ENCODE measurements around the gene TRMT11.

GRCh38 chr6:126060400-126060799 is 74.1 kb downstream of the TRMT11 start:
- TF ChIP-seq, protein P1, sequence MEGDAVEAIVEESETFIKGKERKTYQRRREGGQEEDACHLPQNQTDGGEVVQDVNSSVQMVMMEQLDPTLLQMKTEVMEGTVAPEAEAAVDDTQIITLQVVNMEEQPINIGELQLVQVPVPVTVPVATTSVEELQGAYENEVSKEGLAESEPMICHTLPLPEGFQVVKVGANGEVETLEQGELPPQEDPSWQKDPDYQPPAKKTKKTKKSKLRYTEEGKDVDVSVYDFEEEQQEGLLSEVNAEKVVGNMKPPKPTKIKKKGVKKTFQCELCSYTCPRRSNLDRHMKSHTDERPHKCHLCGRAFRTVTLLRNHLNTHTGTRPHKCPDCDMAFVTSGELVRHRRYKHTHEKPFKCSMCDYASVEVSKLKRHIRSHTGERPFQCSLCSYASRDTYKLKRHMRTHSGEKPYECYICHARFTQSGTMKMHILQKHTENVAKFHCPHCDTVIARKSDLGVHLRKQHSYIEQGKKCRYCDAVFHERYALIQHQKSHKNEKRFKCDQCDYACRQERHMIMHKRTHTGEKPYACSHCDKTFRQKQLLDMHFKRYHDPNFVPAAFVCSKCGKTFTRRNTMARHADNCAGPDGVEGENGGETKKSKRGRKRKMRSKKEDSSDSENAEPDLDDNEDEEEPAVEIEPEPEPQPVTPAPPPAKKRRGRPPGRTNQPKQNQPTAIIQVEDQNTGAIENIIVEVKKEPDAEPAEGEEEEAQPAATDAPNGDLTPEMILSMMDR (IDR thresholded peaks at IDR 0.05; ENCODE audit: insufficient read depth, low read length), result no peak
- TF ChIP-seq POLR2AphosphoS5 (IDR thresholded peaks at IDR 0.05; ENCODE audit: low read depth), result no peak
- TF ChIP-seq, protein P2, sequence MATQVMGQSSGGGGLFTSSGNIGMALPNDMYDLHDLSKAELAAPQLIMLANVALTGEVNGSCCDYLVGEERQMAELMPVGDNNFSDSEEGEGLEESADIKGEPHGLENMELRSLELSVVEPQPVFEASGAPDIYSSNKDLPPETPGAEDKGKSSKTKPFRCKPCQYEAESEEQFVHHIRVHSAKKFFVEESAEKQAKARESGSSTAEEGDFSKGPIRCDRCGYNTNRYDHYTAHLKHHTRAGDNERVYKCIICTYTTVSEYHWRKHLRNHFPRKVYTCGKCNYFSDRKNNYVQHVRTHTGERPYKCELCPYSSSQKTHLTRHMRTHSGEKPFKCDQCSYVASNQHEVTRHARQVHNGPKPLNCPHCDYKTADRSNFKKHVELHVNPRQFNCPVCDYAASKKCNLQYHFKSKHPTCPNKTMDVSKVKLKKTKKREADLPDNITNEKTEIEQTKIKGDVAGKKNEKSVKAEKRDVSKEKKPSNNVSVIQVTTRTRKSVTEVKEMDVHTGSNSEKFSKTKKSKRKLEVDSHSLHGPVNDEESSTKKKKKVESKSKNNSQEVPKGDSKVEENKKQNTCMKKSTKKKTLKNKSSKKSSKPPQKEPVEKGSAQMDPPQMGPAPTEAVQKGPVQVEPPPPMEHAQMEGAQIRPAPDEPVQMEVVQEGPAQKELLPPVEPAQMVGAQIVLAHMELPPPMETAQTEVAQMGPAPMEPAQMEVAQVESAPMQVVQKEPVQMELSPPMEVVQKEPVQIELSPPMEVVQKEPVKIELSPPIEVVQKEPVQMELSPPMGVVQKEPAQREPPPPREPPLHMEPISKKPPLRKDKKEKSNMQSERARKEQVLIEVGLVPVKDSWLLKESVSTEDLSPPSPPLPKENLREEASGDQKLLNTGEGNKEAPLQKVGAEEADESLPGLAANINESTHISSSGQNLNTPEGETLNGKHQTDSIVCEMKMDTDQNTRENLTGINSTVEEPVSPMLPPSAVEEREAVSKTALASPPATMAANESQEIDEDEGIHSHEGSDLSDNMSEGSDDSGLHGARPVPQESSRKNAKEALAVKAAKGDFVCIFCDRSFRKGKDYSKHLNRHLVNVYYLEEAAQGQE (IDR thresholded peaks at IDR 0.05; ENCODE audit: insufficient replicate concordance, low read depth), result no peak
- no peak for TF ChIP-seq GABPA (IDR thresholded peaks at IDR 0.05; ENCODE audit: low read depth)
- no peak for TF ChIP-seq SPI1 (IDR thresholded peaks at IDR 0.05; ENCODE audit: borderline replicate concordance, low read depth)
